Heart left ventricle (tissue), 16 donors: Measurements from ENCODE around the gene CGB3. TPM values are rescaled to one million over a fixed set of nuclear protein-coding genes. Genes with fewer than 3 reads are reported as not detected.
A peak's percentile ranks its signal among the peaks of the same experiment; 100 is the strongest.

Experiments
- ATAC-seq, 4 donors: fragments of 200-7000 bp; cut with Tn5 transposase; one replicate each; pipeline ENCODE4 v1.9.1; 2020 to 2022; ENCODE audit warnings: moderate library complexity in 4 of 4, mild to moderate bottlenecking in 3 of 4, moderate number of reproducible peaks in 1 of 4
- DNase-seq, 5 donors: peaks; one replicate each; pipeline ENCODE4 v3.0.0-alpha.2; 2020
- H3K27ac ChIP-seq, 12 donors: fragments of 200-600 bp; sonication (generic) in 4 of 12; one replicate each; pipeline versions ENCODE4 v1.5.0 to v1.8.0; 2016 to 2022; ENCODE audit warnings: mild to moderate bottlenecking in 2 of 12
- H3K27me3 ChIP-seq, 9 donors: fragments of 200-600 bp; sonication (generic) in 2 of 9; one replicate each; pipeline versions ENCODE4 v1.5.1 to v1.8.0; 2016 to 2022; ENCODE audit warnings: mild to moderate bottlenecking in 3 of 9
- H3K36me3 ChIP-seq, 9 donors: fragments of 200-600 bp; sonication (generic) in 2 of 9; one replicate each; pipeline versions ENCODE4 v1.5.0 to v1.8.0; 2018 to 2022; ENCODE audit warnings: mild to moderate bottlenecking in 2 of 9
- H3K4me1 ChIP-seq, 12 donors: fragments of 200-600 bp; sonication (generic) in 4 of 12; one replicate each; pipeline versions ENCODE4 v1.5.0 to v1.8.0; 2016 to 2022; ENCODE audit warnings: mild to moderate bottlenecking in 3 of 12
- H3K4me3 ChIP-seq, 12 donors: fragments of 200-600 bp; sonication (generic) in 4 of 12; one replicate each; pipeline versions ENCODE4 v1.5.0 to v1.8.0; 2017 to 2022; ENCODE audit warnings: mild to moderate bottlenecking in 9 of 12, moderate library complexity in 4 of 12
- H3K9me3 ChIP-seq, 12 donors: fragments of 200-600 bp; sonication (generic) in 4 of 12; one replicate each; pipeline versions ENCODE4 v1.5.0 to v1.8.0; 2016 to 2022; ENCODE audit warnings: mild to moderate bottlenecking in 1 of 12
- POLR2A ChIP-seq, 2 donors: fragments of 450-650 bp; IDR thresholded peaks; one replicate each; pipeline ENCODE4 v1.6.1; 2017; ENCODE audit warnings: antibody characterized with exemption in 2 of 2, mild to moderate bottlenecking in 2 of 2, moderate library complexity in 2 of 2
- WGBS, 4 donors: extraction: QIAGEN DNeasy Blood & Tissue Kit in 2 of 4; methylation state at CpG; one replicate each; pipeline versions ENCODE4 v1.1.5 to v1.1.7; 2013 to 2018; 5-methylcytosine and 5-hydroxymethylcytosine counted together
- intact Hi-C, 10 donors: fragments of 100-400 bp; cut with DNase I; formaldehyde crosslinking; loops; one replicate each; pipeline versions ENCODE4 v1.11.1 to v1.14.2; 2022
- polyA plus RNA-seq, 2 donors: library from polyadenylated mRNA; stranded (reverse); fragments of 200-250 nt; gene quantifications; one replicate each; pipeline ENCODE4 v1.2.3, GENCODE V29; 2013
- total RNA-seq, 9 donors: library from RNA; depleted of rRNA in 2 of 9; stranded (reverse); fragments of >200 nt in 2 of 9; fragmentation: NEBNext Ultra II Directional in 3 of 9; extraction: Animal tissue kit (Norgen Biotek cat#: 25700) in 3 of 9; gene quantifications; one replicate each; pipeline versions ENCODE4 v1.1.0 to v1.2.4, GENCODE V29; 2016 to 2023
- TF ChIP-seq, protein P1 (sequence below), 12 donors: fragments of 200-600 bp; sonication (generic) in 4 of 12; IDR thresholded peaks; one replicate each; pipeline versions ENCODE4 v1.5.0 to v1.8.0; 2018 to 2022; ENCODE audit warnings: antibody characterized with exemption in 12 of 12, mild to moderate bottlenecking in 5 of 12
- donor health status: ischemic (EF 13 %, LVEDD 7.1; RV severe dilation, severe dysfunction).
- donor health status: healthy with polysubstance abuse.
- donor health status: DM: no; HTN: yes; CAD: no.
- donor health status: DM: no; HTN: no; CAD: no.
- donor health status: ischemic (EF 25% LVEDD 6.9; RV normal size, moderate dysfunction).
- donor health status: ischemic (EF 25% LVEDD 5.7; RV mildly dilated, moderate dysfunction).
- donor health status: healthy.
- donor health status: DM: yes; HTN: yes; CAD: no.
- donor health status: ischemic (EF 35%, LVEDD 5.7; RV mildly dilated, moderate dysfunction).
- donor health status: nonischemic (EF 11% LVEDD 7.7; RV severe dilation, severe dysfunction).
- donor health status: DM: yes; HTN: yes; CAD: no.
- donor health status: PGD.
- donor health status: ischemic (EF 29% LVEDD 5.4; RV normal size, mild dysfunction).
- donor health status: nonischemic (EF 23%, LVEDD 6.1; RV moderate dilation, normal function).

The CGB3 gene
- total and polyA plus RNA-seq, 11 donors = not detected

GRCh38 chr19:49017666-49018351 lies 6.3 kb downstream of the CGB3 start:
- 1 to 2% (median 1%) methylated on average over 25 to 62 of the region's 62 CpGs for WGBS, 4 donors
- Histone ChIP-seq H3K9me3 (no peaks in the 10 kb centered on the region), H3K36me3 (peaks cover 0 to 32% (median 13%) of the 10 kb centered on the region in 9 donors), H3K27ac (peak overlapping the region in 1 of 12 donors; percentile 42), H3K4me1 (peaks cover 0 to 29% (median 16%) of the 10 kb centered on the region in 12 donors), H3K4me3 (peak overlapping the region; percentile 15 to 63 (median 52)), H3K27me3 (peaks cover 0 to 25% (median 0%) of the 10 kb centered on the region in 9 donors)
- intact Hi-C loops = no loop called here
- DNase-seq = peak; percentile 31 to 77 (median 53)
- TF ChIP-seq, protein P1, sequence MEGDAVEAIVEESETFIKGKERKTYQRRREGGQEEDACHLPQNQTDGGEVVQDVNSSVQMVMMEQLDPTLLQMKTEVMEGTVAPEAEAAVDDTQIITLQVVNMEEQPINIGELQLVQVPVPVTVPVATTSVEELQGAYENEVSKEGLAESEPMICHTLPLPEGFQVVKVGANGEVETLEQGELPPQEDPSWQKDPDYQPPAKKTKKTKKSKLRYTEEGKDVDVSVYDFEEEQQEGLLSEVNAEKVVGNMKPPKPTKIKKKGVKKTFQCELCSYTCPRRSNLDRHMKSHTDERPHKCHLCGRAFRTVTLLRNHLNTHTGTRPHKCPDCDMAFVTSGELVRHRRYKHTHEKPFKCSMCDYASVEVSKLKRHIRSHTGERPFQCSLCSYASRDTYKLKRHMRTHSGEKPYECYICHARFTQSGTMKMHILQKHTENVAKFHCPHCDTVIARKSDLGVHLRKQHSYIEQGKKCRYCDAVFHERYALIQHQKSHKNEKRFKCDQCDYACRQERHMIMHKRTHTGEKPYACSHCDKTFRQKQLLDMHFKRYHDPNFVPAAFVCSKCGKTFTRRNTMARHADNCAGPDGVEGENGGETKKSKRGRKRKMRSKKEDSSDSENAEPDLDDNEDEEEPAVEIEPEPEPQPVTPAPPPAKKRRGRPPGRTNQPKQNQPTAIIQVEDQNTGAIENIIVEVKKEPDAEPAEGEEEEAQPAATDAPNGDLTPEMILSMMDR (IDR thresholded peaks at IDR 0.05) = peak in 9 of 12 donors; percentile 32 to 68 (median 50)
- TF ChIP-seq POLR2A (IDR thresholded peaks at IDR 0.05) = no peak
- ATAC-seq = peak in 3 of 4 donors; percentile 51 to 71 (median 69)

GRCh38 chr19:49017041-49017665 lies 7.0 kb downstream of the CGB3 start, which contains the start of gene LHB:
Gene LHB, minus strand, starts transcription at chr19:49017091. Its CDS starts 10 bp downstream, at chr19:49017081.
- peak within 1 kb of the TSS; percentile 15 to 63 (median 52) for H3K4me3 ChIP-seq
- no peak for ATAC-seq
- TF ChIP-seq, protein P1 (IDR thresholded peaks at IDR 0.05) = no peak
- no peak for DNase-seq
- no peaks in the 10 kb centered on the region for H3K9me3 ChIP-seq
- H3K36me3 ChIP-seq = peaks cover 0 to 38% (median 17%) of the 10 kb centered on the region in 9 donors
- peaks cover 0 to 25% (median 0%) of the 10 kb centered on the region in 9 donors for H3K27me3 ChIP-seq
- peaks cover 0 to 29% (median 16%) of the 10 kb centered on the region in 12 donors for H3K4me1 ChIP-seq
- peak within 1 kb of the TSS in 1 of 12 donors; percentile 42 for H3K27ac ChIP-seq
- intact Hi-C loops = no loop called here
- WGBS, 4 donors = 76 to 83% (median 77%) methylated on average over 10 to 17 of the region's 17 CpGs

- WGBS, 4 donors = 95 to 100% (median 96%) methylated on average over 11 to 26 of the region's 29 CpGs
- TF ChIP-seq POLR2A (IDR thresholded peaks at IDR 0.05) = no peak
- TF ChIP-seq, protein P1 (IDR thresholded peaks at IDR 0.05) = no peak
- intact Hi-C loops = no loop called here
Measured at GRCh38 chr19:49016067-49016839, 7.9 kb downstream of the CGB3 start.

More at GRCh38 chr19:49016067-49016839, 7.9 kb downstream of the CGB3 start:
- ATAC-seq = no peak
- no peak for DNase-seq
- Histone ChIP-seq H3K36me3 (peaks cover 0 to 47% (median 26%) of the 10 kb centered on the region in 9 donors), H3K27me3 (peaks cover 0 to 25% (median 0%) of the 10 kb centered on the region in 9 donors), H3K9me3 (no peaks in the 10 kb centered on the region), H3K4me1 (peaks cover 0 to 29% (median 16%) of the 10 kb centered on the region in 12 donors), H3K4me3 (no peak overlapping the region), H3K27ac (no peak overlapping the region)
